ENCODE results near the gene STARD10.

Gene STARD10

DNA sequence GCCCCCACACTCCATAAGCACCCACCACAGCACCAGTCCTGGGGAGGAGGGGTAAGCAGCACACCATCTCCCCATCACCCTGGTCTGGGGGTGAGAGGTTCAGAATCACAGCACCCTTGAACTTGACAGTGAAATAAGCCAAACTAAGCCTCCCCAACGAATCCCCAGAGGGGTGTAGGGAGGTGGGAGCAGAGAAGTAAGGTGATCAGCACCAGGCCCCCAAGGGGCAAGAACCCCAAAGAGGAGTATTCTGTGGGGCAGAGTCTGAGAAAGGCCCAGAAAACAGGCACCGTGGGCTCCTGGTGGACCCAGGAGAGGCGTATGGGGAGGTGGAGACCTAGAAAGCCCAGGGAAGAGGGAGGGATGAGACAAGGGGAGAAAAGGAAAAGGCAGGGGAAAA lies 72.6 kb downstream of the STARD10 start:
- no peak for DNase-seq (ENCODE audit: low read depth)
- H3K4me3 ChIP-seq (ENCODE audit: control insufficient read depth, low read depth, low read length): peak overlapping the region; percentile 65
- TF ChIP-seq, protein P1, sequence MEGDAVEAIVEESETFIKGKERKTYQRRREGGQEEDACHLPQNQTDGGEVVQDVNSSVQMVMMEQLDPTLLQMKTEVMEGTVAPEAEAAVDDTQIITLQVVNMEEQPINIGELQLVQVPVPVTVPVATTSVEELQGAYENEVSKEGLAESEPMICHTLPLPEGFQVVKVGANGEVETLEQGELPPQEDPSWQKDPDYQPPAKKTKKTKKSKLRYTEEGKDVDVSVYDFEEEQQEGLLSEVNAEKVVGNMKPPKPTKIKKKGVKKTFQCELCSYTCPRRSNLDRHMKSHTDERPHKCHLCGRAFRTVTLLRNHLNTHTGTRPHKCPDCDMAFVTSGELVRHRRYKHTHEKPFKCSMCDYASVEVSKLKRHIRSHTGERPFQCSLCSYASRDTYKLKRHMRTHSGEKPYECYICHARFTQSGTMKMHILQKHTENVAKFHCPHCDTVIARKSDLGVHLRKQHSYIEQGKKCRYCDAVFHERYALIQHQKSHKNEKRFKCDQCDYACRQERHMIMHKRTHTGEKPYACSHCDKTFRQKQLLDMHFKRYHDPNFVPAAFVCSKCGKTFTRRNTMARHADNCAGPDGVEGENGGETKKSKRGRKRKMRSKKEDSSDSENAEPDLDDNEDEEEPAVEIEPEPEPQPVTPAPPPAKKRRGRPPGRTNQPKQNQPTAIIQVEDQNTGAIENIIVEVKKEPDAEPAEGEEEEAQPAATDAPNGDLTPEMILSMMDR (IDR thresholded peaks at IDR 0.05; ENCODE audit: control insufficient read depth, insufficient read depth, low read depth, low read length, missing control alignments): no peak

DNA sequence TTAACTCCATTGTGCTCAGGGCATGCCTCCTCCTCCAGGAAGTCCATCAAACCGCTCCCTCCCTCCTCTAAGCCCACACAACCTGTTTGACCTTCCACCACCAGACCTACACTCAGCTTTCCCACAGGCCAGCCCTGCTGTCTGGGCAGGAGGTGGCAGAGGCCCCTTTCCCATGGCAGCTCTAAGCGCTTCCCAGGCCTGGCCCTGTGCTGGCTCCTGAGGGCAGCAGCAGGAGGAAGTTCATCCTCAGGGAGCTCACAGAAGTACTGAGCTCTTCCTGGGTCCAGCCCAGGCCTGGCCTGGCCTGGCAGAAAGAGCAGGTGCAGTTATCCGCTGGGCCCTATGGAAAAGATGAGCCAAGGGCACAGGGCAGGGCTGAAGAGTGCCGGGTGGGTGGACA lies 73.1 kb downstream of the STARD10 start:
- H3K4me3 ChIP-seq (ENCODE audit: control insufficient read depth, low read depth, low read length): peak overlapping the region; percentile 65
- TF ChIP-seq, protein P1 (IDR thresholded peaks at IDR 0.05; ENCODE audit: control insufficient read depth, insufficient read depth, low read depth, low read length, missing control alignments): no peak
- no peak for DNase-seq (ENCODE audit: low read depth)

DNA sequence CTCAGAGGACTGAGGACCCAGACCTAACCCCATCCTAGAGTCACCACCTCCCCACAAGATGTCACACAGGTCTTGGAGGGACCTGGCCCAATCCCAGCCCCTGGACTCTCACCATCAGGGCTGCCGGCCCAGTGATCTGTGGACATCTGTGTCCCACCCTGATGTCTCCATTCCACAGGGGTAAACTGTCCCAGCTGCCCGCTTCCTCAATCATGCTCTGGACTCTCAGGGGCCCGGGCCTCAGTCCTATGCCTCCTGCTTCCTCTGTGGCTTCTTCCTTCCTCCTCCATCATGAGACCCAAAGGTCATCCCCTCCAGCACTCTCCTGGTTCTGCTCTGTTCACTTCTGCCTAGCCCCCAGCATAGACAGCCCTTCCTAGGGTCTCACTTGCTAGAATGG lies 73.8 kb downstream of the STARD10 start:
- H3K4me3 ChIP-seq (ENCODE audit: control insufficient read depth, low read depth, low read length): peak overlapping the region; percentile 65
- DNase-seq (ENCODE audit: low read depth): no peak
- TF ChIP-seq, protein P1 (IDR thresholded peaks at IDR 0.05; ENCODE audit: control insufficient read depth, insufficient read depth, low read depth, low read length, missing control alignments): no peak

DNA sequence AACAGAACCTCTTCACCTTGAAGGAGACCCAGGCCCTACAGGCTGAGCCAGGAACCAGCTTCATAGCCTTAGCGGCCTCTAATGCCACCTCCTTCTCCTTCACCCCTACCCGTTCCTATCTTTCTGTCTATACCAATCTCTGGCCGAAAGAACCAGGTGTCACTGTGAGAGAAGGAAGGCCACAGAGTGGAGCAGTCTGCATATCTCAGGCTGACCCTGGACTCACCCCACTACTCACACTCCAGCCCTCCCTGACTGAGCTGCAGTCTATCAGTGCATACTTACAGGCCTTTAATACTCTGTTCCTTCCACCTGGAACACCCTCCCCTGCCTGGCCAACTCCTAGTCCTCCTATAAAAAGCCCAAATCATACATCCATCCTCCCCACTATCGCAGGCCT lies 74.3 kb downstream of the STARD10 start:
- DNase-seq (ENCODE audit: low read depth): no peak
- H3K4me3 ChIP-seq (ENCODE audit: control insufficient read depth, low read depth, low read length): no peak overlapping the region; the same call in 1 of the 2 replicates
- TF ChIP-seq, protein P1 (IDR thresholded peaks at IDR 0.05; ENCODE audit: control insufficient read depth, insufficient read depth, low read depth, low read length, missing control alignments): no peak

DNA sequence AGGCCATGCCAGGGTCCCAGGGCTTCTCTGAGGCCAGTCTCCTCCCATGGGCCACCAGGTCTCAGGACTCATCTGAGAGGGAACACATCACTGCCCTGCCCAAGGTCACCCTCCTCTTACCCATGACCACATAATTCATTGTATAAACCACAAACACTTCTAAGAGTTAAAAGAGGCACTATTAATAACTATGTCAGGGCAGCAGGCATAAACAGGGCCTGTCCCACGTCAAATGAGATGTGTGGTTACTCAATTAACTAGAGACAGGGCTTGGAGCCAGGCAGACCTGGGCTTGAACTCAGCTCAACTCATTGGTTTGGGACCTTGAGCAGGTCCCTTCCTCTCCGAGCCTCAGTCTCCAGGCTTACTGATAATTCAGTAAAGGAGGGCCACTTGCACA lies 74.7 kb downstream of the STARD10 start:
- peak; percentile 5 for DNase-seq (ENCODE audit: low read depth)
- H3K4me3 ChIP-seq (ENCODE audit: control insufficient read depth, low read depth, low read length): no peak overlapping the region
- TF ChIP-seq, protein P1 (IDR thresholded peaks at IDR 0.05; ENCODE audit: control insufficient read depth, insufficient read depth, low read depth, low read length, missing control alignments): no peak

DNA sequence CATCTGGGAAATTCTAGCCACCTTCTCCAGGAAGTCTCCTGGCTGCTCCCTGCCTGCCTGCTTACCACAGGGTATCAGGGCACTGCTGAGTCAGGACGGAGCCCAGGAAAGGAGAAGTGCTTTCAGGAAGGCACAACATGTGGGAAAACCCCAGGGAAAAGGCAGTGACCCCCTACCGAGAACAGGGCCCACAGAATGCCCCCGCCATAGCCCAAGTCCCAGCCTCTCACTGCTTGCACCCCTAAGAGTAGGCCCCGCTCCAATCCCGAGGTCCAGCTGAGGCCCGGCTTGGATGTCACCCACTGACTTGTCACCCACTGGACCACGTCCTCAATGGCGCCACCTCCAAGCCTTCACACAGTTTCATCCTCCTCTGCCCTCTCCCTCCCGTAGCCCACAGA lies 75.7 kb downstream of the STARD10 start:
- H3K4me3 ChIP-seq (ENCODE audit: control insufficient read depth, low read depth, low read length): no peak overlapping the region
- TF ChIP-seq, protein P1 (IDR thresholded peaks at IDR 0.05; ENCODE audit: control insufficient read depth, insufficient read depth, low read depth, low read length, missing control alignments): no peak
- DNase-seq (ENCODE audit: low read depth): no peak
